Large intestine (tissue), 3 donors: ENCODE results near the gene AFM. TPM values are rescaled to one million over a fixed set of nuclear protein-coding genes. Genes with fewer than 3 reads are reported as not detected.
A peak's percentile ranks its signal among the peaks of the same experiment; 100 is the strongest.

Experiments used
- DNase-seq, 2 donors: peaks; one replicate each; pipeline versions ENCODE4 v3.0.0 to v3.0.0-alpha.2; 2013
- H3K27ac ChIP-seq: one replicate; pipeline ENCODE4 v1.5.1; 2013; ENCODE audit warnings: low read length
- H3K27me3 ChIP-seq: 2 replicates; pipeline ENCODE4 v1.6.1; 2013; ENCODE audit warnings: low read length; ENCODE audit not compliant: control insufficient read depth, insufficient read depth
- H3K36me3 ChIP-seq: 2 replicates; pipeline ENCODE4 v1.6.1; 2013; ENCODE audit warnings: low read length; ENCODE audit not compliant: control insufficient read depth, insufficient read depth
- H3K4me1 ChIP-seq: one replicate; pipeline ENCODE4 v1.6.1; 2013; ENCODE audit warnings: low read length; ENCODE audit not compliant: control insufficient read depth, insufficient read depth
- H3K4me3 ChIP-seq: one replicate; pipeline ENCODE4 v1.5.1; 2013; ENCODE audit warnings: low read length
- H3K9me3 ChIP-seq: one replicate; pipeline ENCODE4 v1.6.1; 2013; ENCODE audit warnings: mild to moderate bottlenecking, low read depth, low read length, moderate library complexity; ENCODE audit not compliant: control insufficient read depth
- WGBS: methylation state at CpG from one replicate; pipeline ENCODE4 v1.1.5; 2013; ENCODE audit warnings: low lambda C conversion rate; ENCODE audit not compliant: insufficient coverage; 5-methylcytosine and 5-hydroxymethylcytosine counted together
- polyA plus RNA-seq: library from polyadenylated mRNA; unstranded; fragments of 120-200 nt; gene quantifications from one replicate; pipeline ENCODE4 v1.2.1, GENCODE V29; 2013

Gene AFM
- polyA plus RNA-seq, 1 donor: 10.4 TPM

DNA sequence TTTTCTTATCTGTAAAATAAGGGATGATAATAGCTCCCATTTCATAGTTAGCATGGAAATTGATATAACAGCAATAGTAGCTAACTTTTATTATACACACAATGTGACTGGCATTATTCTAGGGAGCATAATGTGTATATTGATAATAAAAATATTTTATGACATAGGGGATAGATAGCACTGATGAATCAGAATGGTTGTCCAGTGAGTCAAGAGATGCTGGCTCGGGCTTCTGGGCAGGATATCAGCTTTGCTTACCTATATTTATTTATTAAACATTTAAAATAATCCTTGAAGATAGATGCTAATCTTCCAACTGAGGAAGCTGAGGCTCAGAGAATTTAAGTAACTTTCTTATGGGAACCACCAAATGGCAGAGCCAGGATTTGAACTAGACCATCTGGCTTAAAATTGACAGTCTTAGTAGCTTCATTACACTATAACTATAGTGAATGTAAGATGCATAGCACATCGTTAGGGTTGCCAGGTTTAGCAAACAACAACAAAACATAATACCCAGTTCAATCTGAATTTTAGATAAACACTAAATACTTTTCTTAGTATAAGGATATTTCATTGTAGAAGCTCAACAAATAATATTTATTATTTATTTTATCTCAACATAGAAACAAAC lies 42.8 kb upstream of the AFM start:
- WGBS: 40% methylated on average over 2 of the region's 2 CpGs

DNA sequence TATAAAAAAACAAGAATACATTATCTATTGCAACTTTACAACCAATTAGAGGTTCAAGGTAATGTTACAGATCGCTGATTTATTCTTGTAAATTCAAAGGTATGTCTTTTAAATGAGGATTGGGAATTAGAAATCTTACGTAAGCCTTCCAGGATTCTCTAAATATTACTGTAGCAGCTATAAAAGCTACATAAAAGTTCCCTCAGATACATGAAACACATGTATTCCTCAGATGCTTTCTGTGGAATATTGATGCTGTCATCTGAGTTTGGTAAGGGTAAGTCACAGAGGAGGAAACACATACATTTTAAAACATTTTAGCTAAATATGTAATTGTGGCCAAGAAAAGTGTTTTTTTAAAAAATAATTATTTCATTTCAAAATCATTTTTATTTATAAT lies 42.1 kb upstream of the AFM start:
- Histone ChIP-seq H3K4me1 (peaks cover 4% of the 10 kb centered on the region), H3K9me3 (no peaks in the 10 kb centered on the region), H3K36me3 (no peaks in the 10 kb centered on the region), H3K27me3 (no peaks in the 10 kb centered on the region), H3K4me3 (no peak overlapping the region), H3K27ac (no peak overlapping the region)
- DNase-seq: no peak
- WGBS: 100% methylated on average over 1 of the region's 2 CpGs

More for the DNA sequence above, 42.8 kb upstream of the AFM start:
- Histone ChIP-seq H3K9me3 (no peaks in the 10 kb centered on the region), H3K4me1 (peaks cover 4% of the 10 kb centered on the region), H3K36me3 (no peaks in the 10 kb centered on the region), H3K27me3 (no peaks in the 10 kb centered on the region), H3K27ac (no peak overlapping the region), H3K4me3 (no peak overlapping the region)
- no peak for DNase-seq

DNA sequence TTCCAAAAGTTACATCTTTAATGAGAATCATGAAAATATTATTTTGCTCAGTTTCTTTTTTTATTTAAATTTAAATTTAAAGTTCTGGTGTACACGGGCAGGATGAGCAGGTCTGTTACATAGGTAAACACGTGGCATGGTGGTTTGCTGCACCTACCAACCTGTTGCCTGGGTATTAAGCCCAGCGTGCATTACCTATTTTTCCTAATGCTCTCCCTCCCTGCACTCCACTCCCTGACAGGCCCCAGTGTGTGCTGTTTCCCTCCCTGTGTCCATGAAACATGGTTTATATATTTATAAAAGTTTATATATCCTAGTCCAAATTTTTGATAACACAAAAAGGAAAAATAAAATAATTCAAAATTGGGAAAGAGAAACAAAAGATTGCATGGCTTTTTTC lies 41.6 kb upstream of the AFM start:
- no peaks in the 10 kb centered on the region for H3K9me3 ChIP-seq
- no peaks in the 10 kb centered on the region for H3K27me3 ChIP-seq
- H3K36me3 ChIP-seq: no peaks in the 10 kb centered on the region
- no CpG with 5 or more reads among the region's 3 CpGs for WGBS
- DNase-seq: no peak
- no peak overlapping the region for H3K27ac ChIP-seq
- H3K4me3 ChIP-seq: no peak overlapping the region
- peaks cover 4% of the 10 kb centered on the region for H3K4me1 ChIP-seq

GRCh38 chr4:73440653-73441052 lies 40.9 kb upstream of the AFM start:
- WGBS: 100% methylated on average over 1 of the region's 3 CpGs
- Histone ChIP-seq H3K4me3 (no peak overlapping the region), H3K9me3 (no peaks in the 10 kb centered on the region), H3K27ac (no peak overlapping the region), H3K36me3 (no peaks in the 10 kb centered on the region), H3K27me3 (no peaks in the 10 kb centered on the region), H3K4me1 (peaks cover 4% of the 10 kb centered on the region)
- no peak for DNase-seq

DNA sequence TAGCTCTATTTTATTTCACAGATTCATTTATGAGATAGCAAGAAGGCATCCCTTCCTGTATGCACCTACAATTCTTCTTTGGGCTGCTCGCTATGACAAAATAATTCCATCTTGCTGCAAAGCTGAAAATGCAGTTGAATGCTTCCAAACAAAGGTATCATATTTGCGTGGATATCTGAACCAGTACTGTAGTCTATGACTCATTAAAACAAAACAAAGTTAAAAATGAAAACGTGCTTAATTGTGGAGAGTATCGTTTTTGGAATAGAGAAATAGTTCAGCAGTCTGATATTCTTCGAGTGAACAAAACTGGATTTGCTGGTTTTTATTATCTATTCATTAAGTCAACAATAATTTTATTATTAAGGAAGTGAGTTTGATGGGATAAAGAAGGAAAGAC lies 39.3 kb upstream of the AFM start:
- Histone ChIP-seq H3K4me1 (no peaks in the 10 kb centered on the region), H3K27me3 (no peaks in the 10 kb centered on the region), H3K4me3 (no peak overlapping the region), H3K27ac (no peak overlapping the region), H3K9me3 (no peaks in the 10 kb centered on the region), H3K36me3 (no peaks in the 10 kb centered on the region)
- WGBS: 53% methylated on average over 4 of the region's 5 CpGs
- no peak for DNase-seq

DNA sequence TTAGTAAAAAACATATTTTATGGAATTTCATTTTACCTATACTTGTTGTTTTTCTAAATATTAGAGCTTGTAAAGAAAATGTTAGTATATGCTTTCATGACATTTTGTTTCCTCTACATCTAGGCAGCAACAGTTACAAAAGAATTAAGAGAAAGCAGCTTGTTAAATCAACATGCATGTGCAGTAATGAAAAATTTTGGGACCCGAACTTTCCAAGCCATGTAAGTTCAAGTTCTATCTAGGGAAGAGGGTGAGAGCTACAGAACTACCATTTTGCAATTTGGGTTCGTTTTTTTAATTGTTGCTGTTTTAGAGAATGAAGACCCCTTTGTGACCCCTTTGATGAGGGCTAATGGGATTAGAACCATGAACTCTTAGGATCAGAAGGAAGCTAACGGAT lies 38.3 kb upstream of the AFM start:
- Histone ChIP-seq H3K4me1 (no peaks in the 10 kb centered on the region), H3K36me3 (no peaks in the 10 kb centered on the region), H3K27ac (no peak overlapping the region), H3K9me3 (no peaks in the 10 kb centered on the region), H3K27me3 (no peaks in the 10 kb centered on the region), H3K4me3 (no peak overlapping the region)
- 93% methylated on average over 3 of the region's 3 CpGs for WGBS
- DNase-seq: no peak

DNA sequence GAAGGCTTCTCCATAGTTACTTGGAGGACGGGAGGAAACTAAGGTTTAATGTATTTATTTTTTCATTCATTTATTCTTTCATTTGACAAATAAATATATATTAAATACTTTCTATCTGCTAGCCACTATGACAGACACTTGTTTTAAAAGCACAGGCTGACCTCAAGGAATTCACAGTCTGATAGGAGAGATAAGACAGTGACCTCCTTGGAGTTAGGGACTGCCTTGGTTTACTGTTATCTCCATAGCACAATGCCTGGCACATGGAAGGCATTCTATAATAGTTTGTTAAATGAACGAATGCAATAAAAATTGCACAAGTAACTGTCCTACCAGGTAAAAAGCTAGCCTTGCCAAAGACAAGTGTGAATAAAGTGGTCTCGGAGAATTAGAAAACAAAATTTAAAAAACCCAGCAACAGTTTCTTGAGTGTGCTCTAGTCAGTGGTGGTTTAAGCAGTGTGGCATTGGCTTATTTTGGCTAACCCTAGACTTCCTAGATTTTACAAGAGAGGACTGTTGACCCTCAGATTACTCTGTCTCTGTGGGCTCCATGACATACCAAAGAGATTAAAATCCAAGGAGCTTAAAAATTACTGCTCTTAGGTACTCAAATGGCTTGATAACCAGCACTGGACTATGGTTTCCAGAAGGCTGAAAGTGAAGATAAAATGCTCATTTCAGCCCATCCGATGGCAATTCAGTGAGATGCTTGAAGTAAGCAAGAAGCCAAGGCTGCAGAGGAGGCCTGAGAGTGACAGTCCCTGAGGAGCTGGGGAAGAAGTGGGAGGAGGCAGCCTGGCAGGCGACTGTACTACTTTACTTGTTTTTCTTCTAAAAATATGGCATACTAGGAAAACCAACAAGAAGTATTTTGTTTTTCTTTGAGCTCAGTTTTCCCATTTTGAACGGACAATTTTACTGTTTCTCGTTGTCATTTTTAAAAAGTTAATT lies 35.9 kb upstream of the AFM start:
- H3K9me3 ChIP-seq: no peaks in the 10 kb centered on the region
- H3K4me3 ChIP-seq: no peak overlapping the region
- H3K27me3 ChIP-seq: no peaks in the 10 kb centered on the region
- 100% methylated on average over 5 of the region's 7 CpGs for WGBS
- no peak for DNase-seq
- no peaks in the 10 kb centered on the region for H3K4me1 ChIP-seq
- peaks cover 4% of the 10 kb centered on the region for H3K36me3 ChIP-seq
- H3K27ac ChIP-seq: peak overlapping the region; percentile 9

DNA sequence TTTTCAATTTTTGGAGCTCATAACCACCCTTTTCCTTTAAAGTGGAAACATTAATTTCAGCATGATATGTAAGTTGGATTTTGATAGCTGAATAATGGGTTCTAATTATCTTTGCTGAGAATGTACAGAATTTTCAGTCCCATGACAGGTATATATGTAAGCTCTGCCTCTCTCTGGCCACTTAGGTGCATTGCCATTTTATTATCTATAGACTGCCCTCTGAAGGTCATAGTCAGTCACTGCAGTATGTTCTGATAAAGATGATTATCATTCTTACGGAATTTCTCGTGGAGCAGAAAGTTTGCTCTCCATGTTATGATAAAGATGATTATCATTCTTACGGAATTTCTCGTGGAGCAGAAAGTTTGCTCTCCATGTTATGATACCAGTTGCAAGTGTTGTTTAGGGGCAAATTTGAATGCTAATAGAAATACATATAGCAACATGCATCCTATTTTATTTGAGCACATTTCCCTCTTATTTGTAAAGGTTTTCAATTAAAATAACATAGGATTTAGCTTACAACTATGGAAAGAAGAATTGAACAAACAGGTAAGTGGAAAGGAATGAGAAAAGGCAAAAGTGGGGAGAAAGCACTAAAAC lies 35.1 kb upstream of the AFM start:
- DNase-seq: peak; percentile 38 to 56
- H3K4me1 ChIP-seq: no peaks in the 10 kb centered on the region
- H3K36me3 ChIP-seq: peaks cover 4% of the 10 kb centered on the region
- H3K9me3 ChIP-seq: no peaks in the 10 kb centered on the region
- H3K4me3 ChIP-seq: no peak overlapping the region
- H3K27me3 ChIP-seq: no peaks in the 10 kb centered on the region
- WGBS: no CpG with 5 or more reads among the region's 4 CpGs
- H3K27ac ChIP-seq: no peak overlapping the region

GRCh38 chr4:73447671-73448070 lies 33.9 kb upstream of the AFM start:
- H3K4me3 ChIP-seq: no peak overlapping the region
- WGBS: 92% methylated on average over 2 of the region's 4 CpGs

GRCh38 chr4:73448448-73449203 lies 32.9 kb upstream of the AFM start:
- peaks cover 13% of the 10 kb centered on the region for H3K4me1 ChIP-seq
- WGBS: 100% methylated on average over 3 of the region's 4 CpGs
- no peak for DNase-seq
- peaks cover 4% of the 10 kb centered on the region for H3K36me3 ChIP-seq
- no peak overlapping the region for H3K27ac ChIP-seq
- no peak overlapping the region for H3K4me3 ChIP-seq
- no peaks in the 10 kb centered on the region for H3K9me3 ChIP-seq
- no peaks in the 10 kb centered on the region for H3K27me3 ChIP-seq

More at GRCh38 chr4:73447671-73448070, 33.9 kb upstream of the AFM start:
- DNase-seq: no peak
- no peaks in the 10 kb centered on the region for H3K27me3 ChIP-seq
- peaks cover 6% of the 10 kb centered on the region for H3K4me1 ChIP-seq
- H3K27ac ChIP-seq: no peak overlapping the region
- H3K9me3 ChIP-seq: no peaks in the 10 kb centered on the region
- H3K36me3 ChIP-seq: peaks cover 4% of the 10 kb centered on the region
